Activated naive CD4-positive, alpha-beta T cell (primary cell): Measurements from ENCODE around the gene MYL5.
"Not testable (repeated sequence)": the region's sequence is repeated elsewhere in the genome, so short reads cannot be mapped to it uniquely, and the experiment has no call there.

Experiments used
- DNase-seq, 4 experiments: peaks; one replicate each; lab custom pipeline; 2025; lab: John Stamatoyannopoulos, UW

Gene MYL5

GRCh38 chr4:674172-675035, at the start of gene MYL5, which contains the start of gene ATP5ME:
TSS of gene MYL5 (plus strand) at chr4:674542. CDS start at chr4:678027, 3,485 bp downstream.
TSS of gene ATP5ME (minus strand) at chr4:674276. CDS start at chr4:674247, 29 bp downstream.
- DNase-seq: peak; percentile 96 to 99 (median 98)

- DNase-seq: no peak
These were observed 49.4 kb upstream of the MYL5 start, which contains the start of gene PDE6B for GRCh38 chr4:624705-625590. TSS of gene PDE6B (plus strand) at chr4:625573. CDS start at chr4:625627, 54 bp downstream.

- DNase-seq: no peak
These were observed 48.6 kb upstream of the MYL5 start for GRCh38 chr4:625631-626161.

GRCh38 chr4:626201-627091, 47.9 kb upstream of the MYL5 start:
- DNase-seq: no peak

GRCh38 chr4:627347-628125, 46.8 kb upstream of the MYL5 start:
- no peak for DNase-seq

- DNase-seq: no peak
These were observed 46.0 kb upstream of the MYL5 start for GRCh38 chr4:628311-628741.

GRCh38 chr4:628821-629635, 45.3 kb upstream of the MYL5 start:
- no peak for DNase-seq

GRCh38 chr4:629636-629914, 44.8 kb upstream of the MYL5 start:
- DNase-seq: no peak

- DNase-seq: no peak
These were observed 44.3 kb upstream of the MYL5 start for GRCh38 chr4:629915-630641.

GRCh38 chr4:630656-631055, 43.7 kb upstream of the MYL5 start:
- DNase-seq: no peak

- no peak for DNase-seq
These were observed 42.0 kb upstream of the MYL5 start for GRCh38 chr4:632196-632790.

GRCh38 chr4:632926-633325, 41.4 kb upstream of the MYL5 start:
- no peak for DNase-seq

- no peak for DNase-seq
These were observed 40.9 kb upstream of the MYL5 start for GRCh38 chr4:633406-633805.

- no peak for DNase-seq
These were observed 40.3 kb upstream of the MYL5 start for GRCh38 chr4:633976-634598.

- no peak for DNase-seq
These were observed 39.8 kb upstream of the MYL5 start for GRCh38 chr4:634599-634985.

GRCh38 chr4:635066-635835, 39.1 kb upstream of the MYL5 start:
- DNase-seq: not testable (repeated sequence)

GRCh38 chr4:635851-636627, 38.3 kb upstream of the MYL5 start:
- no peak for DNase-seq
